Mesendoderm (in vitro differentiated cells): ENCODE data around the gene BABAM2.
"Not testable (repeated sequence)": the region's sequence is repeated elsewhere in the genome, so short reads cannot be mapped to it uniquely, and the experiment has no call there.

Experiments used
- DNase-seq: peaks from one replicate; pipeline ENCODE4 v3.0.0; 2013
- H2AK5ac ChIP-seq: 2 replicates; pipeline ENCODE4 v1.6.1; 2013; ENCODE audit warnings: low read length, inconsistent platforms
- H2BK120ac ChIP-seq: 2 replicates; pipeline ENCODE4 v1.6.1; 2013; ENCODE audit warnings: low read depth, mild to moderate bottlenecking, low read length, moderate library complexity, mixed read lengths
- H2BK15ac ChIP-seq: replicated peaks from 2 replicates; pipeline ENCODE4 v1.6.1; 2013; ENCODE audit warnings: low read depth, mild to moderate bottlenecking, moderate library complexity
- H2BK5ac ChIP-seq: 2 replicates; pipeline ENCODE4 v1.6.1; 2013; ENCODE audit warnings: low read length, inconsistent platforms
- H3K18ac ChIP-seq: 2 replicates; pipeline ENCODE4 v1.6.1; 2013; ENCODE audit warnings: mild to moderate bottlenecking, low read length, mixed read lengths
- H3K23ac ChIP-seq: one replicate; pipeline ENCODE4 v1.6.1; 2013; ENCODE audit warnings: low read length
- H3K27ac ChIP-seq: 2 replicates; pipeline ENCODE4 v1.5.1; 2013; ENCODE audit warnings: low read depth, mild to moderate bottlenecking, inconsistent platforms, low read length, moderate library complexity
- H3K27me3 ChIP-seq: 2 replicates; pipeline ENCODE4 v1.6.1; 2013; ENCODE audit warnings: low read length, control low read depth, mild to moderate bottlenecking, inconsistent platforms; ENCODE audit not compliant: insufficient read depth, poor library complexity
- H3K36me3 ChIP-seq: 2 replicates; pipeline ENCODE4 v1.6.1; 2013; ENCODE audit warnings: low read length, inconsistent platforms; ENCODE audit not compliant: control insufficient read depth, insufficient read depth
- H3K4ac ChIP-seq: one replicate; pipeline ENCODE4 v1.6.1; 2013; ENCODE audit warnings: low read depth, mild to moderate bottlenecking, low read length, moderate library complexity
- H3K4me1 ChIP-seq: 2 replicates; pipeline ENCODE4 v1.6.1; 2013; ENCODE audit warnings: low read depth, low read length, inconsistent platforms; ENCODE audit not compliant: control insufficient read depth
- H3K4me2 ChIP-seq: 2 replicates; pipeline ENCODE4 v1.6.1; 2013; ENCODE audit warnings: low read length
- H3K4me3 ChIP-seq: 2 replicates; pipeline ENCODE4 v1.5.1; 2013; ENCODE audit warnings: mild to moderate bottlenecking, low read length
- H3K56ac ChIP-seq: one replicate; pipeline ENCODE4 v1.6.1; 2013; ENCODE audit warnings: low read length
- H3K79me1 ChIP-seq: 2 replicates; pipeline ENCODE4 v1.6.1; 2013; ENCODE audit warnings: low read length, inconsistent platforms
- H3K79me2 ChIP-seq: 2 replicates; pipeline ENCODE4 v1.6.1; 2013; ENCODE audit warnings: mild to moderate bottlenecking, low read length; ENCODE audit not compliant: control insufficient read depth, insufficient read depth
- H3K9ac ChIP-seq: 2 replicates; pipeline ENCODE4 v1.6.1; 2013; ENCODE audit warnings: low read length, inconsistent platforms
- H4K5ac ChIP-seq: one replicate; pipeline ENCODE4 v1.6.1; 2013; ENCODE audit warnings: low read length
- H4K8ac ChIP-seq: one replicate; pipeline ENCODE4 v1.6.1; 2013; ENCODE audit warnings: low read depth, mild to moderate bottlenecking, control low read depth, low read length, moderate library complexity
- WGBS: extraction: QIAGEN DNeasy Blood & Tissue Kit; methylation state at CpG from one replicate; pipeline ENCODE4 v1.1.7; 2013; ENCODE audit warnings: low lambda C conversion rate, missing lambda C conversion rate; ENCODE audit not compliant: insufficient coverage; ENCODE audit errors: extremely low coverage; 5-methylcytosine and 5-hydroxymethylcytosine counted together

BABAM2 gene

GRCh38 chr2:28101892-28102291 lies 211.4 kb downstream of the BABAM2 start:
- Histone ChIP-seq H3K9ac (no peak overlapping the region), H3K27ac (no peak overlapping the region), H3K4me2 (no peak overlapping the region), H3K79me1 (no peaks in the 10 kb centered on the region), H2AK5ac (no peak overlapping the region), H3K36me3 (no peaks in the 10 kb centered on the region), H3K79me2 (no peaks in the 10 kb centered on the region), H4K8ac (no peak overlapping the region), H2BK120ac (no peak overlapping the region), H3K18ac (no peak overlapping the region), H3K4ac (no peak overlapping the region), H2BK15ac (no peak overlapping the region), H3K4me3 (no peak overlapping the region), H2BK5ac (no peak overlapping the region), H3K23ac (no peak overlapping the region), H3K27me3 (no peaks in the 10 kb centered on the region), H3K4me1 (no peaks in the 10 kb centered on the region), H3K56ac (no peak overlapping the region), H4K5ac (no peak overlapping the region)
- WGBS = no CpG with 5 or more reads among the region's 3 CpGs
- no peak for DNase-seq

DNA sequence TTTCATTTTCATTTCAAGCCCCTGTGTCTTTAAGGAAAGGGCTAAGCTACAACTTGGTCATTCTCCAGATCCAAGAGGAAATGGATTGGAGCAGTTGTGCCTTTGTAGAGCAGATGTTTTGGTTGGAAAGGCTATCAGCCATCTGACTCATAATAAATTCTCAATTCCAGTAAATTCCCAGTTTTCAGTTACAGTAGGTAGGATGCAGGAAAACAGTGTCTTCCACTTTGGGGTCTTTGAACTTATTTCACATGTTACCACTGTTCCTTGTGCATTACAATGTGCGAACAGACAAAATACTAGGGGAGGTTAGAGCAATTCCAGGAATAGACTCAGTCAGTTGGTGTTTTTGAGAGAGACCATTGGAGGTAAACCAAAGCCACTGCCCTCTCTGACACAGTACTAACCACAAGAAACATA lies 211.9 kb downstream of the BABAM2 start:
- H3K9ac ChIP-seq = no peak overlapping the region
- H2BK15ac ChIP-seq = no peak overlapping the region
- no peak overlapping the region for H3K23ac ChIP-seq
- H4K5ac ChIP-seq = no peak overlapping the region
- no peaks in the 10 kb centered on the region for H3K27me3 ChIP-seq
- no peak overlapping the region for H2AK5ac ChIP-seq
- no peak overlapping the region for H3K4me2 ChIP-seq
- H2BK5ac ChIP-seq = no peak overlapping the region
- H3K27ac ChIP-seq = no peak overlapping the region
- no CpG with 5 or more reads among the region's 1 CpG for WGBS
- DNase-seq = no peak
- H2BK120ac ChIP-seq = no peak overlapping the region
- no peak overlapping the region for H3K4me3 ChIP-seq
- no peaks in the 10 kb centered on the region for H3K4me1 ChIP-seq
- no peaks in the 10 kb centered on the region for H3K36me3 ChIP-seq
- H3K4ac ChIP-seq = no peak overlapping the region
- H3K56ac ChIP-seq = no peak overlapping the region
- no peaks in the 10 kb centered on the region for H3K79me1 ChIP-seq
- no peak overlapping the region for H4K8ac ChIP-seq
- no peaks in the 10 kb centered on the region for H3K79me2 ChIP-seq
- no peak overlapping the region for H3K18ac ChIP-seq

- no CpG with 5 or more reads among the region's 2 CpGs for WGBS
Measured at GRCh38 chr2:28103611-28104010, 213.1 kb downstream of the BABAM2 start.

DNA sequence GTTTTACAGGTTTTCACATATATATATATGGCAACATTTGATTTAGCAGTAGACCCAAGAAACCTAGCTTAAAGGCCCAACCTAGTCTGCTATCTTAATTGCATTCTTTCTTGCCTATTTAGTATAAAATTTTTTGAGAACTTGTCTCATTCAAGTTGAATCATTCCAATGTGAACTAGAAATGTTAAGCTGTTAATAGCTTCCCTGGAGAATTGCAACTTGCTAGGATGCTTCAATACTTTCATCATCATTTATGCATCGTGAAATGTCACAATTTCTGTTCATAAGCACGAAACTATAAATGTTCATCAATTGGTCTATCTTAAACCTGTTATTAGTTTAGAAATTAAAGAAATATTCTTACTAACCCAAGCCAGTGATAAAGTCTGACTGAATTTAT lies 217.6 kb downstream of the BABAM2 start:
- no peak overlapping the region for H2AK5ac ChIP-seq
- no CpG with 5 or more reads among the region's 2 CpGs for WGBS
- no peak overlapping the region for H3K4me2 ChIP-seq
- no peak overlapping the region for H2BK120ac ChIP-seq
- H3K4ac ChIP-seq = no peak overlapping the region
- no peak for DNase-seq
- no peak overlapping the region for H3K18ac ChIP-seq
- no peak overlapping the region for H3K4me3 ChIP-seq
- no peak overlapping the region for H2BK5ac ChIP-seq
- H3K56ac ChIP-seq = no peak overlapping the region
- no peak overlapping the region for H4K5ac ChIP-seq
- no peaks in the 10 kb centered on the region for H3K4me1 ChIP-seq
- H2BK15ac ChIP-seq = no peak overlapping the region
- H3K36me3 ChIP-seq = no peaks in the 10 kb centered on the region
- no peaks in the 10 kb centered on the region for H3K79me1 ChIP-seq
- H3K23ac ChIP-seq = no peak overlapping the region
- no peak overlapping the region for H3K9ac ChIP-seq
- no peak overlapping the region for H3K27ac ChIP-seq
- no peaks in the 10 kb centered on the region for H3K27me3 ChIP-seq
- H3K79me2 ChIP-seq = no peaks in the 10 kb centered on the region
- no peak overlapping the region for H4K8ac ChIP-seq

More at GRCh38 chr2:28103611-28104010, 213.1 kb downstream of the BABAM2 start:
- Histone ChIP-seq H3K4me1 (no peaks in the 10 kb centered on the region), H3K4me2 (no peak overlapping the region), H2AK5ac (no peak overlapping the region), H3K9ac (no peak overlapping the region), H3K79me2 (no peaks in the 10 kb centered on the region), H3K18ac (no peak overlapping the region), H3K27me3 (no peaks in the 10 kb centered on the region), H3K4me3 (no peak overlapping the region), H3K79me1 (no peaks in the 10 kb centered on the region), H4K5ac (no peak overlapping the region), H3K36me3 (no peaks in the 10 kb centered on the region), H2BK15ac (no peak overlapping the region), H2BK5ac (no peak overlapping the region), H2BK120ac (no peak overlapping the region), H3K23ac (no peak overlapping the region), H4K8ac (no peak overlapping the region), H3K27ac (no peak overlapping the region), H3K56ac (no peak overlapping the region), H3K4ac (no peak overlapping the region)
- no peak for DNase-seq

- not testable (repeated sequence) for H3K4me1 ChIP-seq, H3K9ac ChIP-seq, H4K8ac ChIP-seq, H2AK5ac ChIP-seq, H4K5ac ChIP-seq, H3K79me1 ChIP-seq, H3K79me2 ChIP-seq, DNase-seq, H3K4ac ChIP-seq, H3K56ac ChIP-seq, H3K18ac ChIP-seq, H3K4me3 ChIP-seq, H3K23ac ChIP-seq, H2BK120ac ChIP-seq, H3K27me3 ChIP-seq, H3K4me2 ChIP-seq, H3K36me3 ChIP-seq, H2BK15ac ChIP-seq, H3K27ac ChIP-seq, H2BK5ac ChIP-seq
Measured at GRCh38 chr2:28113771-28114170, 223.2 kb downstream of the BABAM2 start.

- no peak overlapping the region for H4K8ac ChIP-seq
- H3K4me1 ChIP-seq = no peaks in the 10 kb centered on the region
- H3K23ac ChIP-seq = no peak overlapping the region
- no peaks in the 10 kb centered on the region for H3K79me2 ChIP-seq
- H3K27me3 ChIP-seq = no peaks in the 10 kb centered on the region
- no peaks in the 10 kb centered on the region for H3K79me1 ChIP-seq
- H3K4me3 ChIP-seq = no peak overlapping the region
- no peak overlapping the region for H2BK120ac ChIP-seq
- H3K36me3 ChIP-seq = no peaks in the 10 kb centered on the region
- H3K9ac ChIP-seq = no peak overlapping the region
- no peak overlapping the region for H3K18ac ChIP-seq
- peak; percentile 1 for DNase-seq
- no peak overlapping the region for H3K4ac ChIP-seq
- H3K4me2 ChIP-seq = no peak overlapping the region
- H2BK15ac ChIP-seq = no peak overlapping the region
- WGBS = no CpG with 5 or more reads among the region's 2 CpGs
- no peak overlapping the region for H2BK5ac ChIP-seq
- H3K27ac ChIP-seq = no peak overlapping the region
- no peak overlapping the region for H2AK5ac ChIP-seq
- no peak overlapping the region for H3K56ac ChIP-seq
- no peak overlapping the region for H4K5ac ChIP-seq
Measured at GRCh38 chr2:28117104-28117596, 226.6 kb downstream of the BABAM2 start.
